COLO829 (cell line): ENCODE data around the gene SSBP3.
"Not testable (repeated sequence)": the region's sequence is repeated elsewhere in the genome, so short reads cannot be mapped to it uniquely, and the experiment has no call there.

Source experiments
- DNase-seq: peaks from one replicate; pipeline ENCODE4 v3.0.0; 2012; ENCODE audit warnings: low spot score

SSBP3 gene

GRCh38 chr1:54239631-54240031 is 166.6 kb downstream of the SSBP3 start:
- DNase-seq: no peak

- DNase-seq: no peak
Measured at GRCh38 chr1:54239035-54239383, 167.2 kb downstream of the SSBP3 start.

- no peak for DNase-seq
Measured at GRCh38 chr1:54238353-54239034, 167.7 kb downstream of the SSBP3 start.

- DNase-seq: no peak
Measured at GRCh38 chr1:54237586-54237985, 168.6 kb downstream of the SSBP3 start.

GRCh38 chr1:54234284-54234683 is 171.9 kb downstream of the SSBP3 start:
- no peak for DNase-seq

GRCh38 chr1:54233196-54233595 is 173.0 kb downstream of the SSBP3 start:
- not testable (repeated sequence) for DNase-seq

GRCh38 chr1:54230507-54231339 is 175.5 kb downstream of the SSBP3 start:
- DNase-seq: no peak

GRCh38 chr1:54229281-54229891 is 176.8 kb downstream of the SSBP3 start:
- DNase-seq: no peak

- DNase-seq: no peak
Measured at GRCh38 chr1:54228638-54229079, 177.5 kb downstream of the SSBP3 start.

- DNase-seq: no peak
Measured at GRCh38 chr1:54227891-54228310, 178.3 kb downstream of the SSBP3 start.

- DNase-seq: no peak
Measured at GRCh38 chr1:54227091-54227602, 179.0 kb downstream of the SSBP3 start.

- no peak for DNase-seq
Measured at GRCh38 chr1:54225986-54226559, 180.1 kb downstream of the SSBP3 start.

GRCh38 chr1:54225378-54225777 is 180.8 kb downstream of the SSBP3 start:
- no peak for DNase-seq

GRCh38 chr1:54224233-54224632 is 182.0 kb downstream of the SSBP3 start:
- DNase-seq: no peak

GRCh38 chr1:54223441-54224202 is 182.6 kb downstream of the SSBP3 start:
- no peak for DNase-seq

- DNase-seq: no peak
Measured at GRCh38 chr1:54222711-54223110, 183.5 kb downstream of the SSBP3 start.

- no peak for DNase-seq
Measured at GRCh38 chr1:54221867-54222484, 184.2 kb downstream of the SSBP3 start.

GRCh38 chr1:54221113-54221834 is 184.9 kb downstream of the SSBP3 start:
- no peak for DNase-seq

- DNase-seq: no peak
Measured at GRCh38 chr1:54220004-54220811, 186.0 kb downstream of the SSBP3 start.

GRCh38 chr1:54219688-54220003 is 186.5 kb downstream of the SSBP3 start:
- no peak for DNase-seq
